HepG2 (cell line): ENCODE data around the gene DCLK1. TPM values are rescaled to one million over a fixed set of nuclear protein-coding genes. Genes with fewer than 3 reads are reported as not detected.

ENCODE experiments used
- ATAC-seq: fragments of 200-7000 bp; cut with Tn5 transposase; 3 replicates; pipeline ENCODE4 v1.9.1; 2020; ENCODE audit warnings: mild to moderate bottlenecking, moderate library complexity
- BruUV-seq: library from RNA; stranded (reverse); fragments of 400-500 nt; replicated peaks from 2 replicates; lab custom pipeline; 2021; lab: Mats Ljungman, UMichigan
- CTCF ChIA-PET: fragments of 300-600 bp; formaldehyde crosslinking; extraction: SDS; loops from one replicate; lab custom pipeline; 2021; ENCODE audit warnings: low total read pairs, inconsistent platforms, low intra/inter-chr PET ratio; lab: Yijun Ruan, JAX
- POLR2A ChIA-PET: fragments of 350-600 bp; sonication (Branson Sonifier 250); formaldehyde crosslinking; loops from one replicate; lab custom pipeline; 2020; ENCODE audit warnings: antibody characterized with exemption, inconsistent platforms; lab: Yijun Ruan, JAX
- DNase-seq: peaks from one replicate; pipeline ENCODE4 v3.0.0-alpha.2; 2015; ENCODE audit warnings: low spot score
- FAIRE-seq: peaks from 3 replicates; lab custom pipeline; 2011; peaks lifted over from hg19 to GRCh38; lab: Jason Lieb, UNC
- H2AFZ ChIP-seq: one replicate; pipeline ENCODE4 v1.6.1; 2011; ENCODE audit warnings: low read length, inconsistent platforms
- H3K27ac ChIP-seq: fragments of 300-600 bp; 3 replicates; pipeline ENCODE4 v1.8.0; 2011; ENCODE audit warnings: mixed run types, mild to moderate bottlenecking, mixed read lengths, low read length, inconsistent platforms; ENCODE audit not compliant: insufficient read depth; ENCODE audit errors: extremely low read length
- H3K27me3 ChIP-seq, 2 experiments: fragments of 200-600 bp in 1 of 2; 2 replicates in 1 of 2; 3 replicates in 1 of 2; pipeline versions ENCODE4 v1.6.0 to v1.8.0; 2011; ENCODE audit warnings: low read length in 2 of 2, mild to moderate bottlenecking in 2 of 2, moderate library complexity in 2 of 2, inconsistent platforms in 1 of 2; ENCODE audit not compliant: insufficient read depth in 2 of 2, control insufficient read depth in 1 of 2
- H3K36me3 ChIP-seq, 2 experiments: fragments of 200-600 bp in 1 of 2; replicated peaks in 1 of 2; 2 replicates in 1 of 2; 3 replicates in 1 of 2; pipeline versions ENCODE4 v1.5.1 to v1.8.0; 2011; ENCODE audit warnings: low read length in 2 of 2, inconsistent platforms in 1 of 2; ENCODE audit not compliant: insufficient read depth in 2 of 2, control insufficient read depth in 1 of 2
- H3K4me1 ChIP-seq: 2 replicates; pipeline ENCODE4 v1.5.1; 2012; ENCODE audit warnings: low read length, inconsistent platforms; ENCODE audit not compliant: insufficient read depth
- H3K4me2 ChIP-seq: 2 replicates; pipeline ENCODE4 v1.6.0; 2011; ENCODE audit warnings: low read depth, low read length, inconsistent platforms
- H3K4me3 ChIP-seq, 3 experiments: fragments of 200-600 bp in 1 of 3; sonication (generic), shearing (Covaris generic) in 1 of 3; replicated peaks in 1 of 3; 2 replicates each; pipeline ENCODE4 v1.5.1; 2011 to 2016; ENCODE audit warnings: low read length in 3 of 3, inconsistent platforms in 2 of 3, low read depth in 2 of 3, mild to moderate bottlenecking in 2 of 3, control low read depth in 1 of 3, mixed read lengths in 1 of 3; ENCODE audit not compliant: insufficient read depth in 1 of 3
- H3K79me2 ChIP-seq: one replicate; pipeline ENCODE4 v1.6.1; 2011; ENCODE audit warnings: low read length, inconsistent platforms; ENCODE audit not compliant: insufficient read depth
- H3K9ac ChIP-seq: 2 replicates; pipeline ENCODE4 v1.6.0; 2011; ENCODE audit warnings: mild to moderate bottlenecking, low read depth, low read length, inconsistent platforms; ENCODE audit not compliant: insufficient read depth
- H3K9me3 ChIP-seq: 2 replicates; pipeline ENCODE4 v1.5.1; 2012; ENCODE audit warnings: mild to moderate bottlenecking, low read length
- H4K20me1 ChIP-seq: 2 replicates; pipeline ENCODE4 v1.6.0; 2011; ENCODE audit warnings: inconsistent platforms, mild to moderate bottlenecking, low read length, moderate library complexity; ENCODE audit not compliant: insufficient read depth
- HNRNPH1 ChIP-seq: fragments of 200-400 bp; formaldehyde crosslinking; optimal IDR thresholded peaks from 2 replicates; pipeline ENCODE3; 2017; ENCODE audit warnings: mild to moderate bottlenecking, low read depth, low read length
- MAFF ChIP-seq: IDR thresholded peaks from 2 replicates; pipeline ENCODE4 v1.6.1; 2011; ENCODE audit warnings: low read depth, low read length, improper control_type of control experiment
- SYNCRIP ChIP-seq: fragments of 200-400 bp; formaldehyde crosslinking; IDR thresholded peaks from 2 replicates; pipeline ENCODE4 v1.6.1; 2018; ENCODE audit warnings: mild to moderate bottlenecking, low read depth, low read length; ENCODE audit not compliant: insufficient read depth
- U2AF2 ChIP-seq: fragments of 200-400 bp; formaldehyde crosslinking; IDR thresholded peaks from 2 replicates; pipeline ENCODE4 v1.6.1; 2017; ENCODE audit warnings: low read depth, mild to moderate bottlenecking, low read length
- ZBTB20 ChIP-seq: sonication (generic); formaldehyde crosslinking; IDR thresholded peaks from 2 replicates; pipeline ENCODE4 v1.8.1; 2023; ENCODE audit warnings: missing genetic modification reagents, low read depth, mild to moderate bottlenecking, borderline replicate concordance
- ZNF569 ChIP-seq: sonication (generic); formaldehyde crosslinking; IDR thresholded peaks from 2 replicates; pipeline ENCODE4 v1.5.0; 2020; ENCODE audit warnings: mild to moderate bottlenecking, missing genetic modification reagents, moderate library complexity, borderline replicate concordance
- ZNF773 ChIP-seq: sonication (generic); formaldehyde crosslinking; IDR thresholded peaks from 2 replicates; pipeline ENCODE4 v1.4.0; 2020; ENCODE audit warnings: missing genetic modification reagents, borderline replicate concordance
- ZSCAN29 ChIP-seq: sonication (generic); formaldehyde crosslinking; conservative IDR thresholded peaks from 2 replicates; pipeline ENCODE4 v1.4.0; 2020; ENCODE audit warnings: mild to moderate bottlenecking, missing genetic modification reagents
- WGBS: methylation state at CpG from one replicate; pipeline ENCODE4 v1.1.6; 2017; ENCODE audit warnings: low lambda C conversion rate; 5-methylcytosine and 5-hydroxymethylcytosine counted together
- in situ Hi-C: cut with HindIII; loops from 2 replicates; pipeline ENCODE4 v1.10.0; 2017; ENCODE audit warnings: low pct_unique_long_range_greater_than_20kb; ENCODE audit not compliant: extremely low pct_ligation_motif_present
- intact Hi-C: fragments of 100-400 bp; cut with micrococcal nuclease; formaldehyde crosslinking; loops from one replicate; pipeline ENCODE4 v1.10.0; 2022; ENCODE audit not compliant: unreplicated experiment
- polyA plus RNA-seq, 8 experiments: library from polyadenylated mRNA; depleted of rRNA in 3 of 8; stranded (reverse) in 7 of 8; unstranded in 1 of 8; fragments of >200 nt; fragmentation: Illumina TruSeq in 4 of 8; extraction: Trizol in 4 of 8; gene quantifications; 2 replicates each; pipeline versions ENCODE4 v1.2.1 to v1.2.3, GENCODE V29; 2011 to 2016; ENCODE audit warnings: low read depth in 4 of 8, missing spikeins in 1 of 8, mixed read lengths in 1 of 8; ENCODE audit not compliant: insufficient read depth in 1 of 8
- total RNA-seq, 5 experiments: library from RNA; depleted of rRNA; stranded (reverse); fragments of >200 nt; fragmentation: Illumina TruSeq; extraction: Trizol; gene quantifications; 2 replicates each; pipeline ENCODE4 v1.2.3, GENCODE V29; 2016; ENCODE audit warnings: low read depth in 1 of 5
- TF ChIP-seq, protein P1 (sequence below), 2 experiments: sonication (generic) in 1 of 2; formaldehyde crosslinking in 1 of 2; IDR thresholded peaks; 2 replicates each; pipeline versions ENCODE4 v1.5.1 to v1.6.1; 2011 to 2020; ENCODE audit warnings: borderline replicate concordance in 1 of 2, low read depth in 1 of 2, low read length in 1 of 2, mild to moderate bottlenecking in 1 of 2, missing genetic modification reagents in 1 of 2, moderate library complexity in 1 of 2
- TF ChIP-seq, protein P2 (sequence below): sonication (generic); formaldehyde crosslinking; IDR thresholded peaks from 2 replicates; pipeline ENCODE4 v1.5.1; 2020; ENCODE audit warnings: mild to moderate bottlenecking, missing genetic modification reagents, borderline replicate concordance

Gene DCLK1
- total and polyA plus RNA-seq, 2 of the 13 experiments (the other 11 are each of a cell fraction or from before 2014, with no cell fraction given), result not detected

- no peak overlapping the region for H2AFZ ChIP-seq
- ChIA-PET CTCF (no interaction called here), POLR2A (no interaction called here)
- no peaks in the 10 kb centered on the region for H3K79me2 ChIP-seq
- intact Hi-C loops, result no loop called here
- TF ChIP-seq U2AF2, result no peak
- TF ChIP-seq, protein P1, sequence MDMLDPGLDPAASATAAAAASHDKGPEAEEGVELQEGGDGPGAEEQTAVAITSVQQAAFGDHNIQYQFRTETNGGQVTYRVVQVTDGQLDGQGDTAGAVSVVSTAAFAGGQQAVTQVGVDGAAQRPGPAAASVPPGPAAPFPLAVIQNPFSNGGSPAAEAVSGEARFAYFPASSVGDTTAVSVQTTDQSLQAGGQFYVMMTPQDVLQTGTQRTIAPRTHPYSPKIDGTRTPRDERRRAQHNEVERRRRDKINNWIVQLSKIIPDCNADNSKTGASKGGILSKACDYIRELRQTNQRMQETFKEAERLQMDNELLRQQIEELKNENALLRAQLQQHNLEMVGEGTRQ (IDR thresholded peaks at IDR 0.05; ENCODE audit: low read depth, low read length), result no peak
- TF ChIP-seq, protein P1 (CRISPR knock-in tag; IDR thresholded peaks at IDR 0.05; ENCODE audit: borderline replicate concordance), result no peak
- TF ChIP-seq ZNF773 (CRISPR knock-in tag), result no peak
- no peak for TF ChIP-seq ZSCAN29 (CRISPR knock-in tag)
- TF ChIP-seq HNRNPH1, result no peak
- TF ChIP-seq, protein P2, sequence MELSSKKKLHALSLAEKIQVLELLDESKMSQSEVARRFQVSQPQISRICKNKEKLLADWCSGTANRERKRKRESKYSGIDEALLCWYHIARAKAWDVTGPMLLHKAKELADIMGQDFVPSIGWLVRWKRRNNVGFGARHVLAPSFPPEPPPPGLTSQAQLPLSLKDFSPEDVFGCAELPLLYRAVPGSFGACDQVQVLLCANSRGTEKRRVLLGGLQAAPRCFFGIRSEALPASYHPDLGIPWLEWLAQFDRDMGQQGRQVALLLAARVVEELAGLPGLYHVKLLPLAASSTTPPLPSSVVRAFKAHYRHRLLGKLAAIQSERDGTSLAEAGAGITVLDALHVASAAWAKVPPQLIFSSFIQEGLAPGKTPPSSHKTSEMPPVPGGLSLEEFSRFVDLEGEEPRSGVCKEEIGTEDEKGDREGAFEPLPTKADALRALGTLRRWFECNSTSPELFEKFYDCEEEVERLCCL (CRISPR knock-in tag), result no peak
- no peak for TF ChIP-seq ZNF569 (CRISPR knock-in tag)
- no peak for TF ChIP-seq MAFF
- no peak for TF ChIP-seq SYNCRIP
- no peak for TF ChIP-seq ZBTB20 (CRISPR knock-in tag)
- peaks cover 0 to 4% of the 10 kb centered on the region in 2 experiments; a peak in 1 of 5 replicates for H3K27me3 ChIP-seq
- no peaks in the 10 kb centered on the region for H4K20me1 ChIP-seq
- FAIRE-seq (no peak), DNase-seq (no peak), ATAC-seq (no peak)
- no peak overlapping the region for H3K9ac ChIP-seq
- 71% methylated on average over 12 of the region's 12 CpGs for WGBS
- no peaks in the 10 kb centered on the region for H3K9me3 ChIP-seq
- no peaks in the 10 kb centered on the region for H3K4me1 ChIP-seq
- no peak overlapping the region for H3K4me2 ChIP-seq
- H3K4me3 ChIP-seq, result no peak overlapping the region
- no peaks in the 10 kb centered on the region for H3K36me3 ChIP-seq
- in situ Hi-C loops, result no loop called here
- BruUV-seq, result no TSS peak
- no peak overlapping the region for H3K27ac ChIP-seq
Measured at GRCh38 chr13:35824395-35824794, 306.8 kb downstream of the DCLK1 start.
